Measurements from ENCODE around the gene VGF.

The VGF gene

DNA sequence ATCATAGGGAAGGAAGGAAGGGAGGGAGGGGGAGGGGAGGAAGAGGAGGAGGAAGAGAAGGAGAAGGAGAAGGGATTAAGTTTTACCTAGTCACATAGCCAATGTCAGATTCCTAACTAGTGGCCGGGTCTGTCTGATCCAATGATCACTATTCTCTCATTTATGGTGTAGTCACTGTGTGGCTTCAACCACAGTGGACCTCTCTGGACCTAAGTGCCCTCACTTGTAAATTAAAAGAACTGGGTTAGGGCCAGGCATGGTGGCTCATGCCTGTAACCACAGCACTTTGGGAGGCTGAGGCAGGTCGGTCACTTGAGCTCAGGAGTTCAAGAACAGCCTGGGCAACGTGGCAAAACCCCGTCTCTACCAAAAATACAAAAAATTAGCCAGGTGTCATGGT lies 45.1 kb downstream of the VGF start:
- TF ChIP-seq, protein P1, sequence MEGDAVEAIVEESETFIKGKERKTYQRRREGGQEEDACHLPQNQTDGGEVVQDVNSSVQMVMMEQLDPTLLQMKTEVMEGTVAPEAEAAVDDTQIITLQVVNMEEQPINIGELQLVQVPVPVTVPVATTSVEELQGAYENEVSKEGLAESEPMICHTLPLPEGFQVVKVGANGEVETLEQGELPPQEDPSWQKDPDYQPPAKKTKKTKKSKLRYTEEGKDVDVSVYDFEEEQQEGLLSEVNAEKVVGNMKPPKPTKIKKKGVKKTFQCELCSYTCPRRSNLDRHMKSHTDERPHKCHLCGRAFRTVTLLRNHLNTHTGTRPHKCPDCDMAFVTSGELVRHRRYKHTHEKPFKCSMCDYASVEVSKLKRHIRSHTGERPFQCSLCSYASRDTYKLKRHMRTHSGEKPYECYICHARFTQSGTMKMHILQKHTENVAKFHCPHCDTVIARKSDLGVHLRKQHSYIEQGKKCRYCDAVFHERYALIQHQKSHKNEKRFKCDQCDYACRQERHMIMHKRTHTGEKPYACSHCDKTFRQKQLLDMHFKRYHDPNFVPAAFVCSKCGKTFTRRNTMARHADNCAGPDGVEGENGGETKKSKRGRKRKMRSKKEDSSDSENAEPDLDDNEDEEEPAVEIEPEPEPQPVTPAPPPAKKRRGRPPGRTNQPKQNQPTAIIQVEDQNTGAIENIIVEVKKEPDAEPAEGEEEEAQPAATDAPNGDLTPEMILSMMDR (IDR thresholded peaks at IDR 0.05; ENCODE audit: low read depth, low read length), result no peak
- no peak for TF ChIP-seq EZH2phosphoT487 (IDR thresholded peaks at IDR 0.05; ENCODE audit: low read depth)
- H3K4me3 ChIP-seq (ENCODE audit: low read length), result no peak overlapping the region
- H3K36me3 ChIP-seq (replicated peaks; ENCODE audit: low read depth, low read length), result no peaks in the 10 kb centered on the region
- no peak overlapping the region for H3K27ac ChIP-seq (ENCODE audit: low read length)
- H3K9me3 ChIP-seq (ENCODE audit: insufficient read depth, low read length), result no peaks in the 10 kb centered on the region
- H4K20me1 ChIP-seq (ENCODE audit: insufficient read depth, low read length), result no peaks in the 10 kb centered on the region
- no peak overlapping the region for H2AFZ ChIP-seq (ENCODE audit: low read depth, low read length)
- H3K27me3 ChIP-seq (ENCODE audit: low read depth, low read length), result 0 out of 2 replicates have a peak, but pooled peaks cover 8% of the 10 kb centered on the region
- H3K9ac ChIP-seq (ENCODE audit: low read length), result no peak overlapping the region
- no peak overlapping the region for H3K4me2 ChIP-seq (ENCODE audit: low read length)
- peaks cover 7% of the 10 kb centered on the region; the same call in 1 of the 2 replicates for H3K4me1 ChIP-seq (ENCODE audit: low read length)
- H3K79me2 ChIP-seq (ENCODE audit: low read length), result no peaks in the 10 kb centered on the region

DNA sequence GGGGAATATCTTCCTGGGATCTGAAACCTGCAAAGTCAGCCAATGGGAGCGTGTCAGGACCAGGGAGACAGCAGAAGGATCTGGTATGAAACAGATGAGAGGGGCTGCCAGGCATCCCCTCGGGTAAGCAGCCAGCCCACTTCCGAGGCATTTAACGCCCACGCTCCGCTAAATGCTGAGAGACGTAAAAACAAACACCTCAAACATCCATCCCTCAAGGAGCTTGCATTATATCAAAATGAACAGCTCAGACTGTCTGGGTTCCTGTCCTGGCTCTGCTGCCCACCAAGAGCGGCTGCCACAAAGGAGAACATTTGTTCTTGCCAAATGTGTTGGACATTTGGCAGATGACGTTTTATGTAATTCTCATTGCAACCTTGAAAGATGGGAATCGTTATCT lies 45.5 kb downstream of the VGF start:
- Histone ChIP-seq H3K9ac (ENCODE audit: low read length) (no peak overlapping the region), H3K4me3 (ENCODE audit: low read length) (no peak overlapping the region), H3K27ac (ENCODE audit: low read length) (no peak overlapping the region), H3K27me3 (ENCODE audit: low read depth, low read length) (0 out of 2 replicates have a peak, but pooled peaks cover 7% of the 10 kb centered on the region), H3K79me2 (ENCODE audit: low read length) (no peaks in the 10 kb centered on the region), H4K20me1 (ENCODE audit: insufficient read depth, low read length) (no peaks in the 10 kb centered on the region), H3K4me2 (ENCODE audit: low read length) (no peak overlapping the region), H2AFZ (ENCODE audit: low read depth, low read length) (no peak overlapping the region), H3K4me1 (ENCODE audit: low read length) (peaks cover 7% of the 10 kb centered on the region; the same call in 1 of the 2 replicates), H3K36me3 (replicated peaks; ENCODE audit: low read depth, low read length) (no peaks in the 10 kb centered on the region), H3K9me3 (ENCODE audit: insufficient read depth, low read length) (no peaks in the 10 kb centered on the region)
- TF ChIP-seq, protein P1 (IDR thresholded peaks at IDR 0.05; ENCODE audit: low read depth, low read length), result no peak
- no peak for TF ChIP-seq EZH2phosphoT487 (IDR thresholded peaks at IDR 0.05; ENCODE audit: low read depth)

DNA sequence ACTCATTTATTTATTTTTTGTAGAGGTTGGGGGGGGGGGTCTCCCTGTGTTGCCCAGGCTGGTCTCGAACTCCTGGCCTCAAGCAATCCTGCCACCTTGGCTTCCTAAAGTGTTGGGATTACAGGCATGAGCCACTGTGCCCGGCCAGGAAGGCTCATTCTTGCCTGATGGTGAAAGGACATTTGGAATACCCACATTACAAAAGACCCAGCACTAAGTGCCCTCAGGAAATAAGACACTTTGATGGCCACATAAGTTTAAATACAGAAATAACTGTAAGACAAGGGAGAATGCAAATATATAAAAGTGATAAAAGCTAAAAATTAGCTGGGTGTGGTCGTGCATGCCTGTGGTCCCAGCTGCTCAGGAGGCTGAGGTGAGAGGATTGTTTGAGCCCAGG lies 46.5 kb downstream of the VGF start:
- TF ChIP-seq, protein P1 (IDR thresholded peaks at IDR 0.05; ENCODE audit: low read depth, low read length), result no peak
- TF ChIP-seq EZH2phosphoT487 (IDR thresholded peaks at IDR 0.05; ENCODE audit: low read depth), result no peak
- Histone ChIP-seq H3K9me3 (ENCODE audit: insufficient read depth, low read length) (no peaks in the 10 kb centered on the region), H3K9ac (ENCODE audit: low read length) (no peak overlapping the region), H2AFZ (ENCODE audit: low read depth, low read length) (no peak overlapping the region), H3K79me2 (ENCODE audit: low read length) (no peaks in the 10 kb centered on the region), H3K4me3 (ENCODE audit: low read length) (no peak overlapping the region), H3K4me1 (ENCODE audit: low read length) (peaks cover 7% of the 10 kb centered on the region; the same call in 1 of the 2 replicates), H3K4me2 (ENCODE audit: low read length) (no peak overlapping the region), H3K27me3 (ENCODE audit: low read depth, low read length) (0 out of 2 replicates have a peak, but pooled peaks cover 5% of the 10 kb centered on the region), H4K20me1 (ENCODE audit: insufficient read depth, low read length) (no peaks in the 10 kb centered on the region), H3K27ac (ENCODE audit: low read length) (no peak overlapping the region), H3K36me3 (replicated peaks; ENCODE audit: low read depth, low read length) (no peaks in the 10 kb centered on the region)

DNA sequence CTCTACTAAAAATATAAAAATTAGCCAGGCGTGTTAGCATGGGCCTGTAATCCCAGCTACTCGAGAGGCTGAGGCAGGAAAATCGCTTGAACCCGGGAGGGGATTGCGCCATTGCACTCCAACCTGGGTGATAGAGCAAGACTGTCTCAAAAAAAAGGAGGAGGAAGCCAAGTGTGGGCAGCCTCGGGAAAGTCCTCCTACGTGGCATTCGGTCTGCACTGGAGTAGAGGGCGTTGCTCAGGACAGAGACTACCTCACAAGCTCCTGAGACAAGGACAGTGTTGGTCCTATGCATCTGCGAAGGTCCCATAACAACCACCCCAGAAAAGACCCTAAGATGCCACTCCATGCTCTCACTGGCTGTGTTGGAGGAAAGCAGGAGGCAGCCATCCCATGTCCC lies 48.5 kb downstream of the VGF start:
- Histone ChIP-seq H3K4me3 (ENCODE audit: low read length) (no peak overlapping the region), H2AFZ (ENCODE audit: low read depth, low read length) (no peak overlapping the region), H3K4me2 (ENCODE audit: low read length) (no peak overlapping the region), H3K9me3 (ENCODE audit: insufficient read depth, low read length) (no peaks in the 10 kb centered on the region), H3K27me3 (ENCODE audit: low read depth, low read length) (no peaks in the 10 kb centered on the region), H3K79me2 (ENCODE audit: low read length) (no peaks in the 10 kb centered on the region), H4K20me1 (ENCODE audit: insufficient read depth, low read length) (no peaks in the 10 kb centered on the region), H3K27ac (ENCODE audit: low read length) (no peak overlapping the region), H3K4me1 (ENCODE audit: low read length) (peaks cover under 1% of the 10 kb centered on the region; the same call in 1 of the 2 replicates), H3K9ac (ENCODE audit: low read length) (no peak overlapping the region), H3K36me3 (replicated peaks; ENCODE audit: low read depth, low read length) (no peaks in the 10 kb centered on the region)
- TF ChIP-seq, protein P1 (IDR thresholded peaks at IDR 0.05; ENCODE audit: low read depth, low read length), result no peak
- TF ChIP-seq EZH2phosphoT487 (IDR thresholded peaks at IDR 0.05; ENCODE audit: low read depth), result no peak
